RPMI7951 (cell line): ENCODE results near the gene RTL10. TPM values are rescaled to one million over a fixed set of nuclear protein-coding genes. Genes with fewer than 3 reads are reported as not detected.
A peak's percentile ranks its signal among the peaks of the same experiment; 100 is the strongest.
"Not testable (repeated sequence)": the region's sequence is repeated elsewhere in the genome, so short reads cannot be mapped to it uniquely, and the experiment has no call there.

Experiments used
- DNase-seq: peaks from one replicate; pipeline ENCODE4 v3.0.0-alpha.2; 2012; ENCODE audit warnings: low read depth
- total RNA-seq: library from RNA; depleted of rRNA; stranded (reverse); fragments of >200 nt; shearing (Covaris generic); gene quantifications from 2 replicates; pipeline ENCODE4 v1.2.3, GENCODE V29; 2014

Gene RTL10
- total RNA-seq, 1 experiment from 2014 or later: 8.5 TPM

- no peak for DNase-seq
Observed at GRCh38 chr22:19889951-19890350, 35.3 kb upstream of the RTL10 start.

- DNase-seq: no peak
Observed at GRCh38 chr22:19888131-19888746, 33.6 kb upstream of the RTL10 start.

GRCh38 chr22:19887256-19887985 is 32.7 kb upstream of the RTL10 start:
- no peak for DNase-seq

GRCh38 chr22:19886605-19887255 is 32.1 kb upstream of the RTL10 start:
- DNase-seq: peak; percentile 46

DNA sequence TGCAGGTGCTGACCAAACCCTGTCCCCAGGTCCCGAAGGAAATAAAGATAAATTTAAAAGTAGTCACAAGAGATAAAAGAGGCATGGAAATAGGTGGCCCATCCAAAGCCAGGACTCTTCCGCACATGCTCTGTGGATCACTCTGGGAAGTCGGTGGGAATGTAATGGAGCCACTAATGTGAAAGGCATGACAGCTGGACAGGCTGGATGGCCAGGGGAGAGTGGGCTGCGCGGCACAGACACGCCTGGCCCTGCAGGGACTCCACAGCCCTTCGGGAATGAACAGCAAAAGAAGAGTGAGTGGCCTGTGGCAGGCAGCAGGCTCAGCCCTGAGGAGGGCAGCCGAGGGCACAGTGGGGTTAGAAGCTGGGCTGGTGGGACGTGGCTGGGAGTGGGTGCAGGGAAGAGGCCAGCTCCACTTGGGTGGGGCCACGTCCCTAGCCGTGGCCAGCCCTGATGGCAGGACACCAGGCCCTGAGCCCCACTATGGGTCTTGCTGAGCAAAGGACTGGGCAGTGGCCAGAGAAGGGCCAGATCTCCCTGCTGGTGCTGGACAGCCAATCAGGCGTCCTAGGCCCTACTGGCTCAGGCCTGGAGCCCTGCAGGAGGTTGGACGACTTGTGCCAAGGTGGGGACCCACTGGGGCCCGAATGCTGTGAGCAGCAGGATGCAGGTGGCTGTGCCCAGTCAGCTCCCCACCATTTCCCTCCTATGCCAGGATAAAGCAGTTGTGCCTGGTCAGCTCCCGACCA is 31.3 kb upstream of the RTL10 start:
- DNase-seq: no peak

- DNase-seq: no peak
Observed at GRCh38 chr22:19884954-19885751, 30.5 kb upstream of the RTL10 start.

GRCh38 chr22:19884161-19884953 is 29.7 kb upstream of the RTL10 start:
- no peak for DNase-seq

DNA sequence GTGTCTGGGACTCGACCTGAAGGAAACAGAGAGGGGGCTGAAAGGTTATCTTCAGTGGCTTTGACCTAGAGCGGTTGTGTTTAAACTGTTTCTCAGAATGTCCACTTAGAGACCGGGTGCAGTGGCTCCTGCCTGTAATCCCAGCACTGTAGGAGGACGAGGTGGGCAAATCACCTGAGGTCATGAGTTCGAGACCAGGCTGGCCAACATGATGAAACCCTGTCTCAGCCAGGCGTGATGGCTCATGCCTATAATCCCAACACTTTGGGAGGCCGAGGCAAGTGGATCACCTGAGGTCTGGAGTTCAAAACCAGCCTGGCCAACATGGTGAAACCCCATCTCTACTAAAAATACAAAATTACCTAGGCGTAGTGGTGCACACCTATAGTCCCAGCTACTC is 28.8 kb upstream of the RTL10 start:
- not testable (repeated sequence) for DNase-seq

DNA sequence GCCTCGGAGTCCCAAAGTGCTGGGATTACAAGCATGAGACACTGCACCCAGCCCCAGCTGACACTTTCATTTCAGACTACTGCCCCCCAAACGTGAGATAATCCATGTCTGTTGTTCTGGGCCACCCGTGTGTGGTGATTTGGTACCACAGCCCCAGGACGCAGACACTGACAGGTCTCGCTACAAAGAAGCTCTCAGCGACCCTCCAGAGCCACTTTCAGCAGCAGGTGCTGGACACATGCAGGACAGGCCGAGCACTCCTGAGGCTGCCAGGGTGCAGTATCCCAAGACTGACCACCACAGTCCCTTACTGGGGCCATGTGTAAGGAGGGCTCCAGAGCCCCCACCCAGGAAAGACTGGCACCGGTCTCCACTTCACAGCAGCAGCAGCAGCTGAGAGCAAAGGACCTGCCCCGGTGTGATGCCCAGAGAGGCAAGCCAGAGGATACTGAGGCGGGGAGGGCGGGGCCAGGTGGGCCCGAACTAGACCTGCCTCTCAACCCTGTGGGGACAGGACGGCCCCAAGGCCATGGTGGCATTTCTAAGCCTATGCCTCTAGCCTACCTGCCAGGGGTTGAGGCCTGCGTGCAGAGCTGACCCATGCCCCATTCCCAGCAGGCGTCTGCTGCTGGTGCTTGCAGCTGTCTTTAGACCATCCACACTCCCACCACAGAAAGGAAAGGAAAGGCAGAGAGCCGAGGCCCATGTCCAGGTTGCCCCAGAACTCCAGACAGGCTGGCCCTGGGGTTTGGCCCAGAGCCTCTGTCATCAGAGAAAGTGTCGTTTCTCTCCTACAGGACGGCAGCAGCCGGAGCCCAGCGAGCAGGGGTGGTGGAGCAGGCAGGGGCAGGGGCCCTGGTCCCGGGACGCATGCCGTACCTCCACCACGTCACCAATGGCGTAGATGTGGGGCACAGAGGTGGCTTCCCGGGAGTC is 28.0 kb upstream of the RTL10 start:
- DNase-seq: no peak

- peak; percentile 95 for DNase-seq
Observed at GRCh38 chr22:19880786-19881569, 26.3 kb upstream of the RTL10 start.

- no peak for DNase-seq
Observed at GRCh38 chr22:19879992-19880785, 25.5 kb upstream of the RTL10 start.

DNA sequence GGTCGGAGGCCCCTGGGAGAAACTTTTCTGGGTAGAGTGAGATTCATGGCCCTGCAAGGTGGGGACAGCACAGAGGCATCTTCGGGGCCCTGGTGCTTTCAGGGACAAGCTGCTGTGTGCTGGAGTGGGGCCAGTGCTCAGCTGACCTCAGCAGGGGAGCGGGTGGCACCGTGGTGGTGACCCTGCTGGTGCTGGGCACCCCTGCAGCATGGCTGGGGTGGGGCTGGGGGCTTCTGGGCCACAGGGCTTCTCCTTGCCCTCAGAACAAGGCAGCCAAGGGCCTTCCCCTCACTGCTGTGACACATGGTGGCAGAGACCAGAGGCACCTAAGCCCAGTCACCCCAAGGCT is 24.9 kb upstream of the RTL10 start:
- DNase-seq: no peak

DNA sequence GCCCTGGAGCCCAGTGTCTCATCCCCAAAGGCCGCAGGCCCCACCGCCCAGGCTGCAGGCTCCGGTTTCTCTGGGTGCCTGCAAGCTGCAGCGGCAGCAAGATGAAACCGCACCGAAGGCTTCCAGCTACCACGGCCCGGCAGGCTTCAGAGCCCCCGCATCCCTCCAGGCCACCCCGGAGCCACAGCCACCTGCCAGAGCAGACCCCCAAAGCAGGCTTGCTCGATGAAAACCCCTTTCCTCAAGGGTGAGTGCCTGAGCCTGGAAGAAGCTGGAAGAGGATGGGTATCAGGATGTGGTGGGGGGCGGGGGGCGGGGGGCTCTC is 24.5 kb upstream of the RTL10 start:
- DNase-seq: no peak

DNA sequence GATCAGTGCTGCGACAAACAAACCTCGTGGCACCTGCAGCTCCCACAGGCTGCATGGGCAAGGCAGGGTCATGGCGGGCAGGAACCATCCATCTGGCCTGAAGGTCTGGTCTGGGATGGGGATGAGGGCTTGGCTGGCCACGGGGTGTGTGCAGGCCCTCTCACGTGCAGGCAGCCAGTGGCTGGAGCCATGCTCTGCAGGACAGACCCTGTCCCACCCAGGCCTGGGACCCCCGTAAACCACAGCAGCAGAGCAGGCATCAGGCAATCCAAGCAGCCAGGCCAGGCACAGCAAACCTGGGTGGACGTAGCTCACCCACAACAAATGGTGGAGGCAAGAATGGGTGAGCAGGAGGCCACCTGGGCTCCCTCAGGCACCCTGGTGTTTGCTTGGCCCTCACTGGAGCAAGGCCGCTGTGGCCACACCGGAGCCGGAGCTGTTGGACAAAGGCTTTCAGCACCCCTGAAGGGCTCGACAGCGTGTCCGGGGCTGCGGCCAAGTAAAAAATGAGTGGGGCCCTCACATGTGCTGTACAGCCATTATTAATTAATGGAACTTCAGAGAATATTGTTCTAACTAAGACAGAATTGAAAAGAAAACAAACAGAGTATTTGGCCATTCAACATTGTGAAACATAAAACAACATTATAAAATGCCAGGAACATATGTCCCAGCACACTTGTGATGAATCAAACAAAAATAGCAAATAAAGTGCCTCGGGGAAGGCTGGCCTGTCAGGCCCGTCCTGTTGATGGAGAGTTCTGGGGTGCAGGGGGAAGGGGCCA is 24.0 kb upstream of the RTL10 start:
- DNase-seq: no peak

- no peak for DNase-seq
Observed at GRCh38 chr22:19877626-19878339, 23.1 kb upstream of the RTL10 start.

- no peak for DNase-seq
Observed at GRCh38 chr22:19876941-19877625, 22.4 kb upstream of the RTL10 start.
